ENCODE data around the gene ZNF496. TPM values are rescaled to one million over a fixed set of nuclear protein-coding genes. Genes with fewer than 3 reads are reported as not detected.
"Not testable (repeated sequence)": the region's sequence is repeated elsewhere in the genome, so short reads cannot be mapped to it uniquely, and the experiment has no call there.

Gene ZNF496
- total and polyA plus RNA-seq, 4 experiments from 2014 or later, result 1.4 to 12.4 (median 7.0) TPM

GRCh38 chr1:247366345-247366744 is 34.7 kb upstream of the ZNF496 start:
- H3K36me3 ChIP-seq (ENCODE audit: insufficient read depth, low read length); H3K27ac Mint-ChIP-seq; H3K4me3 Mint-ChIP-seq; H3K4me1 ChIP-seq (ENCODE audit: insufficient read depth, low read length); H3K27ac ChIP-seq (ENCODE audit: low read depth, low read length); H3K9me3 ChIP-seq (ENCODE audit: control insufficient read depth in 1 of 2, low read length in 2 of 2); H3K36me3 Mint-ChIP-seq; POLR2A ChIA-PET (ENCODE audit: partially characterized antibody); H3K4me1 Mint-ChIP-seq; H3K4me3 ChIP-seq (ENCODE audit: low read length in 2 of 2); CTCF ChIA-PET (ENCODE audit: partially characterized antibody); H3K9me3 Mint-ChIP-seq; H3K27me3 ChIP-seq (ENCODE audit: insufficient read depth, low read length); DNase-seq; intact Hi-C loops (cut with micrococcal nuclease): not testable (repeated sequence)
- H3K27me3 Mint-ChIP-seq, result peaks cover 4 to 13% of the 10 kb centered on the region in 2 donors

GRCh38 chr1:247365023-247365422 is 33.4 kb upstream of the ZNF496 start:
- Mint-ChIP-seq H3K36me3 (no peaks in the 10 kb centered on the region), H3K9me3 (peaks cover 0 to 6% (median under 1%) of the 10 kb centered on the region in 8 donors), H3K27me3 (peaks cover 13 to 25% of the 10 kb centered on the region in 2 donors), H3K4me3 (no peak overlapping the region), H3K4me1 (peaks cover 0 to 2% (median under 1%) of the 10 kb centered on the region in 4 donors), H3K27ac (no peak overlapping the region)
- Histone ChIP-seq H3K4me3 (ENCODE audit: low read length in 2 of 2) (no peak overlapping the region), H3K36me3 (ENCODE audit: insufficient read depth, low read length) (no peaks in the 10 kb centered on the region), H3K4me1 (ENCODE audit: insufficient read depth, low read length) (no peaks in the 10 kb centered on the region), H3K27ac (ENCODE audit: low read depth, low read length) (no peak overlapping the region), H3K27me3 (ENCODE audit: insufficient read depth, low read length) (no peaks in the 10 kb centered on the region), H3K9me3 (ENCODE audit: control insufficient read depth in 1 of 2, low read length in 2 of 2) (no peaks in the 10 kb centered on the region)
- CTCF ChIA-PET (ENCODE audit: partially characterized antibody), result interaction anchor here (3.0 kb wide), 1 partner anchor 8 kb away, joined by 15 read pairs; no protein-coding TSS in a partner anchor
- POLR2A ChIA-PET (ENCODE audit: partially characterized antibody), result no interaction called here
- no peak for DNase-seq
- intact Hi-C loops (cut with micrococcal nuclease), result no loop called here

GRCh38 chr1:247363000-247363399 is 31.3 kb upstream of the ZNF496 start:
- peak overlapping the region in 1 of 7 donors; percentile 39 for H3K27ac Mint-ChIP-seq
- H3K4me3 Mint-ChIP-seq; H3K9me3 ChIP-seq (ENCODE audit: control insufficient read depth in 1 of 2, low read length in 2 of 2); H3K36me3 ChIP-seq (ENCODE audit: insufficient read depth, low read length); DNase-seq; H3K27ac ChIP-seq (ENCODE audit: low read depth, low read length); POLR2A ChIA-PET (ENCODE audit: partially characterized antibody); H3K4me3 ChIP-seq (ENCODE audit: low read length in 2 of 2); H3K27me3 ChIP-seq (ENCODE audit: insufficient read depth, low read length); H3K4me1 ChIP-seq (ENCODE audit: insufficient read depth, low read length); intact Hi-C loops (cut with micrococcal nuclease); H3K36me3 Mint-ChIP-seq; H3K9me3 Mint-ChIP-seq; H3K4me1 Mint-ChIP-seq: not testable (repeated sequence)
- CTCF ChIA-PET (ENCODE audit: partially characterized antibody), result interaction anchor here (3.0 kb wide), 1 partner anchor 10 kb away, joined by 15 read pairs; no protein-coding TSS in a partner anchor
- H3K27me3 Mint-ChIP-seq, result peaks cover 29 to 31% of the 10 kb centered on the region in 2 donors

GRCh38 chr1:247362153-247362552 is 30.5 kb upstream of the ZNF496 start:
- no peak overlapping the region for H3K27ac ChIP-seq (ENCODE audit: low read depth, low read length)

GRCh38 chr1:247360991-247361731 is 29.5 kb upstream of the ZNF496 start:
- intact Hi-C loops (cut with micrococcal nuclease), result no loop called here
- Histone ChIP-seq H3K9me3 (ENCODE audit: control insufficient read depth in 1 of 2, low read length in 2 of 2) (no peaks in the 10 kb centered on the region), H3K27me3 (ENCODE audit: insufficient read depth, low read length) (no peaks in the 10 kb centered on the region), H3K4me3 (ENCODE audit: low read length in 2 of 2) (no peak overlapping the region), H3K27ac (ENCODE audit: low read depth, low read length) (no peak overlapping the region), H3K4me1 (ENCODE audit: insufficient read depth, low read length) (no peaks in the 10 kb centered on the region), H3K36me3 (ENCODE audit: insufficient read depth, low read length) (no peaks in the 10 kb centered on the region)
- H3K9me3 Mint-ChIP-seq, result peaks cover 0 to 9% (median 2%) of the 10 kb centered on the region in 8 donors
- ChIA-PET CTCF (ENCODE audit: partially characterized antibody) (interaction anchor here (0.9 to 1.4 kb wide), 2 partner anchors 10 to 12 kb away, joined by 3 to 4 read pairs; no protein-coding TSS in a partner anchor), POLR2A (ENCODE audit: partially characterized antibody) (no interaction called here)
- H3K4me1 Mint-ChIP-seq, result peaks cover 0 to 3% (median under 1%) of the 10 kb centered on the region in 4 donors
- H3K4me3 Mint-ChIP-seq, result no peak overlapping the region
- H3K27me3 Mint-ChIP-seq, result peaks cover 27 to 34% of the 10 kb centered on the region in 2 donors
- no peaks in the 10 kb centered on the region for H3K36me3 Mint-ChIP-seq
- no peak overlapping the region for H3K27ac Mint-ChIP-seq
- no peak for DNase-seq

More at GRCh38 chr1:247362153-247362552, 30.5 kb upstream of the ZNF496 start:
- no peak for DNase-seq
- Mint-ChIP-seq H3K36me3 (no peaks in the 10 kb centered on the region), H3K4me3 (no peak overlapping the region), H3K27me3 (peaks cover 29 to 34% of the 10 kb centered on the region in 2 donors), H3K9me3 (peaks cover 0 to 5% (median 1%) of the 10 kb centered on the region in 8 donors), H3K27ac (no peak overlapping the region), H3K4me1 (peaks cover 0 to 3% (median under 1%) of the 10 kb centered on the region in 4 donors)
- no peaks in the 10 kb centered on the region for H3K36me3 ChIP-seq (ENCODE audit: insufficient read depth, low read length)
- POLR2A ChIA-PET (ENCODE audit: partially characterized antibody), result no interaction called here
- no peaks in the 10 kb centered on the region for H3K9me3 ChIP-seq (ENCODE audit: control insufficient read depth in 1 of 2, low read length in 2 of 2)
- intact Hi-C loops (cut with micrococcal nuclease), result no loop called here
- H3K27me3 ChIP-seq (ENCODE audit: insufficient read depth, low read length), result no peaks in the 10 kb centered on the region
- H3K4me1 ChIP-seq (ENCODE audit: insufficient read depth, low read length), result no peaks in the 10 kb centered on the region
- CTCF ChIA-PET (ENCODE audit: partially characterized antibody), result interaction anchor here (0.9 to 3.0 kb wide), 3 partner anchors 9 to 11 kb away, joined by 3 to 15 read pairs (median 4); no protein-coding TSS in a partner anchor
- H3K4me3 ChIP-seq (ENCODE audit: low read length in 2 of 2), result no peak overlapping the region

GRCh38 chr1:247360116-247360898 is 28.6 kb upstream of the ZNF496 start:
- Mint-ChIP-seq H3K4me1 (peaks cover 0 to 3% (median under 1%) of the 10 kb centered on the region in 4 donors), H3K9me3 (peaks cover 0 to 14% (median 3%) of the 10 kb centered on the region in 8 donors), H3K4me3 (no peak overlapping the region), H3K36me3 (no peaks in the 10 kb centered on the region), H3K27ac (no peak overlapping the region), H3K27me3 (peaks cover 32 to 35% of the 10 kb centered on the region in 2 donors)
- Histone ChIP-seq H3K4me3 (ENCODE audit: low read length in 2 of 2) (no peak overlapping the region), H3K27me3 (ENCODE audit: insufficient read depth, low read length) (no peaks in the 10 kb centered on the region), H3K27ac (ENCODE audit: low read depth, low read length) (no peak overlapping the region), H3K4me1 (ENCODE audit: insufficient read depth, low read length) (no peaks in the 10 kb centered on the region), H3K9me3 (ENCODE audit: control insufficient read depth in 1 of 2, low read length in 2 of 2) (no peaks in the 10 kb centered on the region), H3K36me3 (ENCODE audit: insufficient read depth, low read length) (no peaks in the 10 kb centered on the region)
- POLR2A ChIA-PET (ENCODE audit: partially characterized antibody), result no interaction called here
- CTCF ChIA-PET (ENCODE audit: partially characterized antibody), result interaction anchor here (1.0 kb wide), 1 partner anchor 13 kb away, joined by 6 read pairs; no protein-coding TSS in a partner anchor
- DNase-seq, result no peak
- intact Hi-C loops (cut with micrococcal nuclease), result no loop called here

GRCh38 chr1:247359559-247359958 is 27.9 kb upstream of the ZNF496 start:
- CTCF ChIA-PET (ENCODE audit: partially characterized antibody), result interaction anchor here (1.0 kb wide), 1 partner anchor 13 kb away, joined by 6 read pairs; no protein-coding TSS in a partner anchor
- no peaks in the 10 kb centered on the region for H3K36me3 Mint-ChIP-seq
- POLR2A ChIA-PET (ENCODE audit: partially characterized antibody), result no interaction called here
- no peak for DNase-seq
- peaks cover 0 to 3% (median under 1%) of the 10 kb centered on the region in 4 donors for H3K4me1 Mint-ChIP-seq
- H3K4me1 ChIP-seq (ENCODE audit: insufficient read depth, low read length), result no peaks in the 10 kb centered on the region
- no peak overlapping the region for H3K4me3 ChIP-seq (ENCODE audit: low read length in 2 of 2)
- intact Hi-C loops (cut with micrococcal nuclease), result no loop called here
- H3K27me3 ChIP-seq (ENCODE audit: insufficient read depth, low read length), result no peaks in the 10 kb centered on the region
- H3K27ac Mint-ChIP-seq, result no peak overlapping the region
- H3K9me3 ChIP-seq (ENCODE audit: control insufficient read depth in 1 of 2, low read length in 2 of 2), result no peaks in the 10 kb centered on the region
- H3K27ac ChIP-seq (ENCODE audit: low read depth, low read length), result no peak overlapping the region
- no peak overlapping the region for H3K4me3 Mint-ChIP-seq
- H3K36me3 ChIP-seq (ENCODE audit: insufficient read depth, low read length), result no peaks in the 10 kb centered on the region
- peaks cover 0 to 15% (median 3%) of the 10 kb centered on the region in 8 donors for H3K9me3 Mint-ChIP-seq
- H3K27me3 Mint-ChIP-seq, result peaks cover 32 to 35% of the 10 kb centered on the region in 2 donors
